Measurements from ENCODE around the gene PLAAT5. TPM values are rescaled to one million over a fixed set of nuclear protein-coding genes. Genes with fewer than 3 reads are reported as not detected.

Gene PLAAT5
- total RNA-seq, 1 experiment from 2014 or later, result 8.5 TPM

DNA sequence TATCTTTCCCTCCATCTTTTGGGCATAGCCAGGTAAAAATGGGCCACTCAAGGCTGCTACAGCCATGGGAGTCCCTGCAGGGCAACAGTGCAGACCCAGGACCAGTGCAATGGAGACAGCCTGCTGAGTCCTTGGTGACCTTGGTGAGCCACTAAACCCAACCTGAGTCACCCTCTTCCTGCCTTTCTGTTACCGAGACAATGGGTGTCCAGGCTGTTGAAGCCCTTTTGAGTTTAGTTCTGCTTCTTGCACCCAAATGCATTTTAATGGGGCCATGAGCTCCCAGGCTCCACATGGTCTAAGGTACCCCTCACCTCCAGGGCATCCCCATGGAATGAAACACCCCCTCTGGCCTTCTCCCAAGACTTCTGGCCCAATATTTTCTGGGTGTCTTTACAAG is 44.8 kb upstream of the PLAAT5 start:
- H3K4me3 Mint-ChIP-seq, result no peak overlapping the region
- peaks cover 0 to 6% (median 0%) of the 10 kb centered on the region in 3 experiments; a peak in 2 of 7 replicates for H3K36me3 Mint-ChIP-seq (ENCODE audit: insufficient read depth in 1 of 3, low read depth in 3 of 3)
- H3K27ac Mint-ChIP-seq, result no peak overlapping the region
- H3K9me3 Mint-ChIP-seq, result peaks cover 7 to 11% of the 10 kb centered on the region in 2 experiments
- H2BK5ac ChIP-seq (ENCODE audit: insufficient read length, low read length), result no peak overlapping the region
- H4K5ac ChIP-seq (ENCODE audit: insufficient read length, low read depth, low read length), result no peak overlapping the region
- no peaks in the 10 kb centered on the region for H3K79me1 ChIP-seq (ENCODE audit: insufficient read depth, low read depth, low read length, poor library complexity, severe bottlenecking)
- DNase-seq, result no peak
- no peak overlapping the region for H3K9ac ChIP-seq (ENCODE audit: extremely low read depth, insufficient read length, low read length)
- no peak overlapping the region for H2BK120ac ChIP-seq (ENCODE audit: low read depth, low read length, poor library complexity, severe bottlenecking)
- H3K9me3 ChIP-seq (ENCODE audit: control insufficient read depth, low read depth, low read length), result no peaks in the 10 kb centered on the region
- no peak overlapping the region for H3K4ac ChIP-seq (ENCODE audit: low read depth, low read length)
- TF ChIP-seq, protein P1, sequence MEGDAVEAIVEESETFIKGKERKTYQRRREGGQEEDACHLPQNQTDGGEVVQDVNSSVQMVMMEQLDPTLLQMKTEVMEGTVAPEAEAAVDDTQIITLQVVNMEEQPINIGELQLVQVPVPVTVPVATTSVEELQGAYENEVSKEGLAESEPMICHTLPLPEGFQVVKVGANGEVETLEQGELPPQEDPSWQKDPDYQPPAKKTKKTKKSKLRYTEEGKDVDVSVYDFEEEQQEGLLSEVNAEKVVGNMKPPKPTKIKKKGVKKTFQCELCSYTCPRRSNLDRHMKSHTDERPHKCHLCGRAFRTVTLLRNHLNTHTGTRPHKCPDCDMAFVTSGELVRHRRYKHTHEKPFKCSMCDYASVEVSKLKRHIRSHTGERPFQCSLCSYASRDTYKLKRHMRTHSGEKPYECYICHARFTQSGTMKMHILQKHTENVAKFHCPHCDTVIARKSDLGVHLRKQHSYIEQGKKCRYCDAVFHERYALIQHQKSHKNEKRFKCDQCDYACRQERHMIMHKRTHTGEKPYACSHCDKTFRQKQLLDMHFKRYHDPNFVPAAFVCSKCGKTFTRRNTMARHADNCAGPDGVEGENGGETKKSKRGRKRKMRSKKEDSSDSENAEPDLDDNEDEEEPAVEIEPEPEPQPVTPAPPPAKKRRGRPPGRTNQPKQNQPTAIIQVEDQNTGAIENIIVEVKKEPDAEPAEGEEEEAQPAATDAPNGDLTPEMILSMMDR (conservative IDR thresholded peaks at IDR 0.05), result no peak
- no peaks in the 10 kb centered on the region for H3K23me2 ChIP-seq (ENCODE audit: insufficient read length, low read depth, low read length, poor library complexity, severe bottlenecking)
- H2BK12ac ChIP-seq (ENCODE audit: insufficient read length, low read depth, low read length), result no peak overlapping the region
- no peaks in the 10 kb centered on the region; the same call in 1 of the 2 replicates for H3K27me3 Mint-ChIP-seq (ENCODE audit: low read depth)
- no peak overlapping the region for H3K27ac ChIP-seq (ENCODE audit: insufficient read length, low read depth, low read length)
- H4K20me1 ChIP-seq (ENCODE audit: control insufficient read depth, insufficient read depth, insufficient read length), result no peaks in the 10 kb centered on the region
- H2AFZ ChIP-seq (ENCODE audit: low read length), result no peak overlapping the region
- H2AK5ac ChIP-seq (ENCODE audit: insufficient read length, low read length), result no peak overlapping the region
- H3K14ac ChIP-seq (ENCODE audit: insufficient read depth, low read length), result no peak overlapping the region; the same call in 1 of the 2 replicates
- H3K79me2 ChIP-seq (ENCODE audit: insufficient read depth, low read length), result no peaks in the 10 kb centered on the region
- no peak overlapping the region for H3T11ph ChIP-seq (ENCODE audit: low read length)
- WGBS (ENCODE audit: extremely low coverage, insufficient read length, low lambda C conversion rate), result no CpG with 5 or more reads among the region's 1 CpG
- H3K56ac ChIP-seq (ENCODE audit: insufficient read length, low read depth, low read length), result no peak overlapping the region
- peaks cover 6% of the 10 kb centered on the region; the same call in 1 of the 2 replicates for H3K4me1 ChIP-seq (ENCODE audit: insufficient read depth, low read length)
- H3K27me3 ChIP-seq (ENCODE audit: insufficient read depth, low read length), result 0 out of 2 replicates have a peak, but pooled peaks cover 2% of the 10 kb centered on the region
- no peak overlapping the region for H3K18ac ChIP-seq (ENCODE audit: insufficient read length, low read depth, low read length)
- H3K4me1 Mint-ChIP-seq, result peaks cover 46 to 50% of the 10 kb centered on the region in 2 experiments
- H3K4me2 ChIP-seq (ENCODE audit: insufficient read depth, insufficient read length, low read length), result no peak overlapping the region
- H2BK15ac ChIP-seq (ENCODE audit: low read depth, low read length), result no peak overlapping the region
- H4K8ac ChIP-seq (replicated peaks; ENCODE audit: insufficient read length, low read depth, low read length), result no peak overlapping the region
- H3K23ac ChIP-seq (ENCODE audit: insufficient read length, low read depth, low read length), result no peak overlapping the region
- no peak overlapping the region for H4K91ac ChIP-seq (ENCODE audit: insufficient read length, low read depth, low read length)
- H2BK20ac ChIP-seq (ENCODE audit: low read depth, low read length, poor library complexity, severe bottlenecking), result no peak overlapping the region
